IMR-90 (cell line): ENCODE results near the gene MTHFS.

ENCODE experiments used
- MAZ ChIP-seq: IDR thresholded peaks from 2 replicates; pipeline ENCODE4 v1.6.1; 2012; ENCODE audit warnings: low read depth, mild to moderate bottlenecking, low read length, improper control_type of control experiment, moderate library complexity, borderline replicate concordance
- TF ChIP-seq, protein P1 (sequence below): conservative IDR thresholded peaks from 2 replicates; pipeline ENCODE4 v1.5.1; 2012; ENCODE audit warnings: mild to moderate bottlenecking, low read depth, low read length, improper control_type of control experiment

DNA sequence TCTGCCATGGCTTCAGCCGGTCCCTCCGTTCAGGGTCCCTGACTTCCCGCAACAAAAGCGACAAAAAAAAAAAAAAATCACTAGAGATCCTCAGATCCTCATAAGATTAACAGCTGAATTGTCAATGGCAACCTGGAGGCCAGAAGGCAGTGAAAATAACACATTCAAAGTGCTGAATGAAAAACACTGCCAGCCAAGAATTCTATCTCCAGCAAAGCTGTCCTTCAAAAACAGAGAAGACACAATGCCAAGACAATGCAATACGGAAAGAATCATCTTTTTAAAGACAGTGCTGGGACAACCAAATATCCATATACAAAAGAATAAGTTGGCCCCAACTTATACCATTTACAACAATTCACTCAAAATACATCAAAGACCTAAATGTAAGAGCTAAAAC is 21.6 kb downstream of the MTHFS start:
- TF ChIP-seq MAZ: no peak
- TF ChIP-seq, protein P1, sequence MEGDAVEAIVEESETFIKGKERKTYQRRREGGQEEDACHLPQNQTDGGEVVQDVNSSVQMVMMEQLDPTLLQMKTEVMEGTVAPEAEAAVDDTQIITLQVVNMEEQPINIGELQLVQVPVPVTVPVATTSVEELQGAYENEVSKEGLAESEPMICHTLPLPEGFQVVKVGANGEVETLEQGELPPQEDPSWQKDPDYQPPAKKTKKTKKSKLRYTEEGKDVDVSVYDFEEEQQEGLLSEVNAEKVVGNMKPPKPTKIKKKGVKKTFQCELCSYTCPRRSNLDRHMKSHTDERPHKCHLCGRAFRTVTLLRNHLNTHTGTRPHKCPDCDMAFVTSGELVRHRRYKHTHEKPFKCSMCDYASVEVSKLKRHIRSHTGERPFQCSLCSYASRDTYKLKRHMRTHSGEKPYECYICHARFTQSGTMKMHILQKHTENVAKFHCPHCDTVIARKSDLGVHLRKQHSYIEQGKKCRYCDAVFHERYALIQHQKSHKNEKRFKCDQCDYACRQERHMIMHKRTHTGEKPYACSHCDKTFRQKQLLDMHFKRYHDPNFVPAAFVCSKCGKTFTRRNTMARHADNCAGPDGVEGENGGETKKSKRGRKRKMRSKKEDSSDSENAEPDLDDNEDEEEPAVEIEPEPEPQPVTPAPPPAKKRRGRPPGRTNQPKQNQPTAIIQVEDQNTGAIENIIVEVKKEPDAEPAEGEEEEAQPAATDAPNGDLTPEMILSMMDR: no peak
